K562 (cell line): ENCODE measurements around the gene GPR148. TPM values are rescaled to one million over a fixed set of nuclear protein-coding genes. Genes with fewer than 3 reads are reported as not detected.
"Not testable (repeated sequence)": the region's sequence is repeated elsewhere in the genome, so short reads cannot be mapped to it uniquely, and the experiment has no call there.

Experiments
- ATAC-seq: fragments of 200-7000 bp; cut with Tn5 transposase; 3 replicates; pipeline ENCODE4 v1.9.1; 2020; ENCODE audit warnings: moderate library complexity
- BruUV-seq: library from RNA; stranded (reverse); fragments of 400-500 nt; replicated peaks from 2 replicates; lab custom pipeline; 2021; lab: Mats Ljungman, UMichigan
- CTCF ChIA-PET: fragments of 300-600 bp; formaldehyde crosslinking; extraction: SDS; loops from one replicate; lab custom pipeline; 2021; ENCODE audit warnings: low intra/inter-chr PET ratio; lab: Yijun Ruan, JAX
- POLR2A ChIA-PET: fragments of 300-600, 350-650 bp; sonication (Branson Sonifier 250); formaldehyde crosslinking; extraction: SDS; loops from one replicate; lab custom pipeline; 2021; ENCODE audit warnings: antibody characterized with exemption, inconsistent platforms; lab: Yijun Ruan, JAX
- DNase-seq, 4 experiments: peaks; one replicate each; pipeline versions ENCODE4 v3.0.0 to v3.0.0-alpha.2; 2011 to 2018; ENCODE audit warnings: low spot score in 3 of 4, mixed read lengths in 3 of 4; ENCODE audit errors: extremely low read depth in 1 of 4
- FAIRE-seq: peaks from 2 replicates; lab custom pipeline; 2011; peaks lifted over from hg19 to GRCh38; lab: Jason Lieb, UNC
- H2AFZ ChIP-seq: 2 replicates; pipeline ENCODE4 v1.6.0; 2011; ENCODE audit warnings: low read depth, low read length, control low read depth, inconsistent platforms
- H3K27ac ChIP-seq: fragments of 200-600 bp; 3 replicates; pipeline ENCODE4 v1.8.0; 2011; ENCODE audit warnings: low read depth, mild to moderate bottlenecking, control low read depth, inconsistent platforms, low read length, moderate library complexity, mixed read lengths; ENCODE audit errors: extremely low read depth
- H3K27me3 ChIP-seq, 2 experiments: fragments of 300-600 bp in 1 of 2; 2 replicates in 1 of 2; 3 replicates in 1 of 2; pipeline versions ENCODE4 v1.6.0 to v1.8.0; 2011; ENCODE audit warnings: inconsistent platforms in 2 of 2, low read length in 2 of 2, mild to moderate bottlenecking in 1 of 2, mixed read lengths in 1 of 2, moderate library complexity in 1 of 2; ENCODE audit not compliant: control insufficient read depth in 2 of 2, insufficient read depth in 2 of 2
- H3K36me3 ChIP-seq: fragments of 300-600 bp; 3 replicates; pipeline ENCODE4 v1.8.0; 2011; ENCODE audit warnings: mild to moderate bottlenecking, low read length, inconsistent platforms; ENCODE audit not compliant: control insufficient read depth, insufficient read depth
- H3K4me1 ChIP-seq, 2 experiments: fragments of 200-600 bp in 1 of 2; replicated peaks in 1 of 2; 2 replicates in 1 of 2; 3 replicates in 1 of 2; pipeline versions ENCODE4 v1.5.1 to v1.8.0; 2011; ENCODE audit warnings: inconsistent platforms in 2 of 2, low read length in 2 of 2, mild to moderate bottlenecking in 1 of 2, mixed read lengths in 1 of 2, moderate library complexity in 1 of 2; ENCODE audit not compliant: control insufficient read depth in 2 of 2, insufficient read depth in 2 of 2
- H3K4me2 ChIP-seq: 2 replicates; pipeline ENCODE4 v1.6.1; 2011; ENCODE audit warnings: low read length, control low read depth, inconsistent platforms, mixed read lengths; ENCODE audit not compliant: insufficient read depth
- H3K4me3 ChIP-seq: fragments of 200-600 bp; sonication (generic), shearing (Covaris generic); 2 replicates; pipeline ENCODE4 v1.5.1; 2016; ENCODE audit warnings: control low read depth, inconsistent platforms
- H3K79me2 ChIP-seq: fragments of 200-600 bp; 3 replicates; pipeline ENCODE4 v1.8.0; 2011; ENCODE audit warnings: low read length, inconsistent platforms; ENCODE audit not compliant: control insufficient read depth, insufficient read depth
- H3K9ac ChIP-seq, 2 experiments: 2 replicates each; pipeline versions ENCODE4 v1.6.0 to v1.6.1; 2011; ENCODE audit warnings: low read depth in 2 of 2, low read length in 2 of 2, control low read depth in 1 of 2, inconsistent platforms in 1 of 2, mild to moderate bottlenecking in 1 of 2, mixed read lengths in 1 of 2; ENCODE audit not compliant: insufficient read depth in 1 of 2
- H3K9me1 ChIP-seq: one replicate; pipeline ENCODE4 v1.6.0; 2011; ENCODE audit warnings: inconsistent platforms, mild to moderate bottlenecking, low read length, moderate library complexity; ENCODE audit not compliant: control insufficient read depth, insufficient read depth
- H3K9me3 ChIP-seq: replicated peaks from 2 replicates; pipeline ENCODE4 v1.5.1; 2011; ENCODE audit warnings: low read depth, low read length, inconsistent platforms; ENCODE audit not compliant: control insufficient read depth, insufficient read depth
- H4K20me1 ChIP-seq: replicated peaks from 2 replicates; pipeline ENCODE4 v1.6.1; 2011; ENCODE audit warnings: low read length, inconsistent platforms, mixed read lengths; ENCODE audit not compliant: control insufficient read depth, insufficient read depth
- CTCF ChIP-seq, 3 experiments: IDR thresholded peaks in 2 of 3; conservative IDR thresholded peaks in 1 of 3; 2 replicates each; pipeline ENCODE4 v1.5.1; 2011 to 2012; ENCODE audit warnings: low read length in 3 of 3, mild to moderate bottlenecking in 3 of 3, control low read depth in 2 of 3, improper control_type of control experiment in 1 of 3, inconsistent platforms in 1 of 3, low read depth in 1 of 3, mixed read lengths in 1 of 3, moderate library complexity in 1 of 3; ENCODE audit not compliant: insufficient read depth in 2 of 3
- CTCFL ChIP-seq: IDR thresholded peaks from 2 replicates; pipeline ENCODE4 v1.6.1; 2011; ENCODE audit warnings: borderline replicate concordance, low read depth, mild to moderate bottlenecking, moderate library complexity, low read length; ENCODE audit not compliant: insufficient read depth, poor library complexity, severe bottlenecking
- RAD21 ChIP-seq, 2 experiments: fragments of 250-450 bp in 1 of 2; fragments of 450-650 bp in 1 of 2; sonication (Bioruptor Pico) in 1 of 2; formaldehyde crosslinking in 1 of 2; IDR thresholded peaks in 1 of 2; conservative IDR thresholded peaks in 1 of 2; 2 replicates each; pipeline versions ENCODE4 v1.4.0 to v1.8.0; 2020 to 2022; ENCODE audit warnings: mild to moderate bottlenecking in 2 of 2, moderate library complexity in 1 of 2
- REST ChIP-seq, 2 experiments: fragments of 450-650 bp; formaldehyde crosslinking in 1 of 2; IDR thresholded peaks; 2 replicates each; pipeline versions ENCODE4 v1.4.0 to v1.6.1; 2014 to 2020; ENCODE audit warnings: mild to moderate bottlenecking in 2 of 2, borderline replicate concordance in 1 of 2, low read depth in 1 of 2
- WGBS: fragments of 100-300 bp; shearing (Covaris generic); methylation state at CpG from one replicate; pipeline ENCODE4 v1.1.6; 2016; ENCODE audit warnings: low coverage, mixed read lengths; ENCODE audit not compliant: insufficient coverage; ENCODE audit errors: missing lambda C conversion rate; 5-methylcytosine and 5-hydroxymethylcytosine counted together
- in situ Hi-C: fragments of 300-500 bp; cut with MboI; formaldehyde crosslinking; loops from 4 replicates; pipeline ENCODE4 v1.15.0; 2018; ENCODE audit warnings: inconsistent platforms, mixed read lengths
- intact Hi-C: fragments of 100-400 bp; cut with micrococcal nuclease; formaldehyde crosslinking; loops from 2 replicates; pipeline ENCODE4 v1.14.2; 2022
- polyA plus RNA-seq, 8 experiments: library from polyadenylated mRNA; depleted of rRNA in 4 of 8; stranded (reverse) in 5 of 8; unstranded in 3 of 8; fragments of >200 nt; fragmentation: Nextera tagmentation in 2 of 8; fragmentation: Illumina TruSeq in 1 of 8; extraction: Ambion mirVana in 2 of 8; extraction: Trizol in 1 of 8; gene quantifications; 2 replicates each; pipeline versions ENCODE4 v1.2.1 to v1.2.3, GENCODE V29; 2011 to 2014; ENCODE audit warnings: inconsistent platforms in 1 of 8, missing spikeins in 1 of 8
- total RNA-seq, 7 experiments: library from RNA; depleted of rRNA in 6 of 7; stranded (reverse); fragments of >200 nt in 6 of 7; fragmentation: Illumina TruSeq in 2 of 7; extraction: Trizol in 2 of 7; gene quantifications; 2 replicates each; pipeline versions ENCODE4 v1.2.1 to v1.2.3, GENCODE V29; 2011 to 2021; ENCODE audit warnings: low replicate concordance in 1 of 7

Gene GPR148
- total and polyA plus RNA-seq, 9 of the 15 experiments (the other 6 are each of a cell fraction or from before 2014, with no cell fraction given) = not detected

- not testable (repeated sequence) for H3K27me3 ChIP-seq; TF ChIP-seq REST (CRISPR knock-in tag; IDR thresholded peaks at IDR 0.05; ENCODE audit: low read depth)
- TF ChIP-seq RAD21 (CRISPR knock-in tag; conservative IDR thresholded peaks at IDR 0.05 in 1 of 2, IDR thresholded peaks at IDR 0.05 in 1 of 2) (peak in 1 of 2 experiments; percentile 57; a peak in 3 of 4 replicates), CTCFL (peak; percentile 38), CTCF (IDR thresholded peaks at IDR 0.05 in 2 of 3, conservative IDR thresholded peaks at IDR 0.05 in 1 of 3; ENCODE audit: insufficient read depth in 2 of 3, low read depth in 1 of 3, low read length in 3 of 3) (peak; percentile 35 to 56 (median 42); a peak in 5 of 6 replicates), REST (IDR thresholded peaks at IDR 0.05; ENCODE audit: borderline replicate concordance) (peak; percentile 24; the same call in 1 of the 2 replicates)
- TF ChIP-seq, all 486 proteins: peak for 4; not testable (repeated sequence) for 482
- H3K4me1 ChIP-seq, intact Hi-C loops, H3K9me1 ChIP-seq, BruUV-seq, in situ Hi-C loops, H3K4me3 ChIP-seq, H3K79me2 ChIP-seq, H4K20me1 ChIP-seq, POLR2A ChIA-PET, H3K36me3 ChIP-seq, FAIRE-seq, H3K27ac ChIP-seq, H3K4me2 ChIP-seq, H3K9me3 ChIP-seq, CTCF ChIA-PET, H2AFZ ChIP-seq, H3K9ac ChIP-seq: not testable (repeated sequence)
- DNase-seq (peak in 2 of 4 experiments; percentile 26 to 65), ATAC-seq (peak; percentile 99)
- WGBS = 2% methylated on average over 14 of the region's 37 CpGs
Measured at GRCh38 chr2:130693474-130693873, 35.4 kb upstream of the GPR148 start.
